IPS-11a (cell line): ENCODE measurements around the gene PRPF31.

ENCODE experiments used
- H3K4me3 ChIP-seq: one replicate; pipeline ENCODE4 v1.5.1; 2013; ENCODE audit warnings: low read depth, low read length, control low read depth

Gene PRPF31

GRCh38 chr19:54138489-54139256 lies 23.1 kb downstream of the PRPF31 start:
- peak overlapping the region; percentile 62 for H3K4me3 ChIP-seq

- H3K4me3 ChIP-seq, result no peak overlapping the region
Measured at GRCh38 chr19:54141356-54141755, 25.8 kb downstream of the PRPF31 start.

- no peak overlapping the region for H3K4me3 ChIP-seq
Measured at GRCh38 chr19:54142166-54142780, 26.7 kb downstream of the PRPF31 start.

GRCh38 chr19:54145541-54146158 lies 30.1 kb downstream of the PRPF31 start:
- no peak overlapping the region for H3K4me3 ChIP-seq

- H3K4me3 ChIP-seq, result no peak overlapping the region
Measured at GRCh38 chr19:54147676-54148075, 32.1 kb downstream of the PRPF31 start.

- no peak overlapping the region for H3K4me3 ChIP-seq
Measured at GRCh38 chr19:54148158-54148557, 32.6 kb downstream of the PRPF31 start.

GRCh38 chr19:54149021-54149812 lies 33.7 kb downstream of the PRPF31 start:
- H3K4me3 ChIP-seq, result no peak overlapping the region

- H3K4me3 ChIP-seq, result no peak overlapping the region
Measured at GRCh38 chr19:54151362-54152035, 35.9 kb downstream of the PRPF31 start.

GRCh38 chr19:54152267-54152666 lies 36.7 kb downstream of the PRPF31 start:
- H3K4me3 ChIP-seq, result no peak overlapping the region

GRCh38 chr19:54152878-54153524 lies 37.4 kb downstream of the PRPF31 start:
- H3K4me3 ChIP-seq, result no peak overlapping the region

- H3K4me3 ChIP-seq, result no peak overlapping the region
Measured at GRCh38 chr19:54153731-54154326, 38.3 kb downstream of the PRPF31 start.

- H3K4me3 ChIP-seq, result no peak overlapping the region
Measured at GRCh38 chr19:54154603-54155345, 39.2 kb downstream of the PRPF31 start.

GRCh38 chr19:54155694-54156093 lies 40.1 kb downstream of the PRPF31 start:
- H3K4me3 ChIP-seq, result no peak overlapping the region

- no peak overlapping the region for H3K4me3 ChIP-seq
Measured at GRCh38 chr19:54156490-54156889, 40.9 kb downstream of the PRPF31 start.

- H3K4me3 ChIP-seq, result no peak overlapping the region
Measured at GRCh38 chr19:54156953-54157352, 41.4 kb downstream of the PRPF31 start.

- H3K4me3 ChIP-seq, result peak overlapping the region; percentile 91
Measured at GRCh38 chr19:54158812-54159351, 43.3 kb downstream of the PRPF31 start.

GRCh38 chr19:54159352-54160181 lies 44.0 kb downstream of the PRPF31 start, which contains the start of gene LENG1:
LENG1 (minus strand) TSS chr19:54159721; CDS start chr19:54159695, 26 bp downstream.
- H3K4me3 ChIP-seq, result peak within 1 kb of the TSS; percentile 91
